Measurements from ENCODE around the gene MLLT1.

Gene MLLT1

GRCh38 chr19:6246174-6247006 is 33.4 kb downstream of the MLLT1 start:
- TF ChIP-seq SIN3A (IDR thresholded peaks at IDR 0.05; ENCODE audit: borderline replicate concordance, insufficient read depth, low read length): no peak
- no peak for TF ChIP-seq POLR2AphosphoS5 (IDR thresholded peaks at IDR 0.05; ENCODE audit: low read depth, low read length)
- TF ChIP-seq REST (IDR thresholded peaks at IDR 0.05; ENCODE audit: insufficient read depth in 1 of 2, low read depth in 2 of 2, low read length in 2 of 2): no peak
- TF ChIP-seq TAF1 (IDR thresholded peaks at IDR 0.05; ENCODE audit: borderline replicate concordance, insufficient read depth, low read length): no peak

GRCh38 chr19:6242677-6243076 is 37.1 kb downstream of the MLLT1 start:
- TF ChIP-seq SIN3A (IDR thresholded peaks at IDR 0.05; ENCODE audit: borderline replicate concordance, insufficient read depth, low read length): no peak
- no peak for TF ChIP-seq REST (IDR thresholded peaks at IDR 0.05; ENCODE audit: insufficient read depth in 1 of 2, low read depth in 2 of 2, low read length in 2 of 2)
- TF ChIP-seq FOXP2 (optimal IDR thresholded peaks at IDR 0.05; ENCODE audit: borderline replicate concordance, extremely low read depth, extremely low read length, insufficient read depth): no peak
- no peak for TF ChIP-seq TAF1 (IDR thresholded peaks at IDR 0.05; ENCODE audit: borderline replicate concordance, insufficient read depth, low read length)
- TF ChIP-seq POLR2AphosphoS5 (IDR thresholded peaks at IDR 0.05; ENCODE audit: low read depth, low read length): no peak

- no peak for TF ChIP-seq SIN3A (IDR thresholded peaks at IDR 0.05; ENCODE audit: borderline replicate concordance, insufficient read depth, low read length)
Measured at GRCh38 chr19:6241680-6242377, 37.9 kb downstream of the MLLT1 start.

- TF ChIP-seq POLR2AphosphoS5 (IDR thresholded peaks at IDR 0.05; ENCODE audit: low read depth, low read length) (no peak), TAF1 (IDR thresholded peaks at IDR 0.05; ENCODE audit: borderline replicate concordance, insufficient read depth, low read length) (no peak), SIN3A (IDR thresholded peaks at IDR 0.05; ENCODE audit: borderline replicate concordance, insufficient read depth, low read length) (no peak), FOXP2 (optimal IDR thresholded peaks at IDR 0.05; ENCODE audit: borderline replicate concordance, extremely low read depth, extremely low read length, insufficient read depth) (no peak), REST (IDR thresholded peaks at IDR 0.05; ENCODE audit: insufficient read depth in 1 of 2, low read depth in 2 of 2, low read length in 2 of 2) (no peak)
Measured at GRCh38 chr19:6241056-6241455, 38.7 kb downstream of the MLLT1 start.

- TF ChIP-seq FOXP2 (optimal IDR thresholded peaks at IDR 0.05; ENCODE audit: borderline replicate concordance, extremely low read depth, extremely low read length, insufficient read depth) (no peak), TAF1 (IDR thresholded peaks at IDR 0.05; ENCODE audit: borderline replicate concordance, insufficient read depth, low read length) (no peak), SIN3A (IDR thresholded peaks at IDR 0.05; ENCODE audit: borderline replicate concordance, insufficient read depth, low read length) (no peak), POLR2AphosphoS5 (IDR thresholded peaks at IDR 0.05; ENCODE audit: low read depth, low read length) (no peak), REST (IDR thresholded peaks at IDR 0.05; ENCODE audit: insufficient read depth in 1 of 2, low read depth in 2 of 2, low read length in 2 of 2) (no peak)
Measured at GRCh38 chr19:6239871-6240676, 39.7 kb downstream of the MLLT1 start.
